Kasumi-1 (cell line): Measurements from ENCODE around the gene GCFC2.
A peak's percentile ranks its signal among the peaks of the same experiment; 100 is the strongest.
"Not testable (repeated sequence)": the region's sequence is repeated elsewhere in the genome, so short reads cannot be mapped to it uniquely, and the experiment has no call there.

Experiments used
- DNase-seq, 2 experiments: peaks; one replicate each; lab custom pipeline; 2025; lab: John Stamatoyannopoulos, UW

The GCFC2 gene

GRCh38 chr2:75710577-75711253 is at the start of gene GCFC2:
TSS of gene GCFC2 (minus strand) at chr2:75710915. CDS start at chr2:75710855, 60 bp downstream.
- DNase-seq = peak; percentile 79 to 85

- DNase-seq = no peak
Observed at GRCh38 chr2:75752828-75753227, 42.1 kb upstream of the GCFC2 start.

DNA sequence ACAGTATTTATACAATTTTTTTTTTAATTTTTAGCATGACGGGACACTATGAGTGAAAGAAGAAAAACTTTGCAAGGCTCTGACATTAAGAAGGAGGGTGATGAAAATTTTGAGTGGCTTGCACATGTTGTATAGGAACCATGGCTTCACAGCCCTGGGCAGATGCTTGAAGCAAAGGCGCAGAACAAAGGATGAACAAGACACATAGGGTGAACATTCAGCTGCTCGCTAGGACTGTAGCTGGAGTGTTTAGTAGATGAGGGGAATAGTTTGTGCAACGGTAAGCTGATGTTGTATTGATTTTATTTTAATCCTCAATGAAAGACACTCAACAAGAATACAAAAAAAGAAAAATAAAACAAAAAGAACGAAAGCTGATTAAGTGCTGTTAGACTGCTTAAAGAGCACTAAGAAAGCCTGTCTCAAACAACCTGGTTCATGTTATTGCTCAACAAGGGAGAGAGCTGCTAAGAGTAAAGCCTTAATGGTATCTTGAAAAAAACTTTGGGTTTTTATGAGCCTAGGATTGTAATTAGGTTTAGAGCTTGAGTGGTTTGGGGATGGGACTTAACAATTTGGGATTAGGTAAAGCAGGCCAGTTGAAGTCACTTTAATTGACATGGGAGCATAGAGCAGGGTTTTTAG is 41.2 kb upstream of the GCFC2 start:
- DNase-seq = no peak

DNA sequence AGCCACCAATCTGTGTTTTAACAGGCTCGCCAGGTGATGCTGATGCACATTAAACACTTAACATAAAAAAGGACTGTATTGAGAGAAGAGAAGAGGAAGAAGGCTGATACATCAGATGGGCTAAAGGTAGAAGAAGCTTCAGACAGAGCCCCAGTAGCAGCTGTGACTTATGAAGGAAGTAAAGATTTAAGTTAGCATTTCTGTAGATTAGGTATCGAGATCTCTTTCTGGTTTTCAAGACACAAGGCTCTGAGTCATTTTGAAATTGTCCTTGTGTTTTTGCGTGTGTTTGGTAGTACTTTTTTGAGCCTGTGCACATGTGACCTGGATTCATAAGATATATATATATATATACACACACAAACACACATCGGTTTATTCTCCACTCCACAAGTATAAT is 40.6 kb upstream of the GCFC2 start:
- no peak for DNase-seq

- DNase-seq = no peak
Observed at GRCh38 chr2:75737961-75738360, 27.2 kb upstream of the GCFC2 start.

DNA sequence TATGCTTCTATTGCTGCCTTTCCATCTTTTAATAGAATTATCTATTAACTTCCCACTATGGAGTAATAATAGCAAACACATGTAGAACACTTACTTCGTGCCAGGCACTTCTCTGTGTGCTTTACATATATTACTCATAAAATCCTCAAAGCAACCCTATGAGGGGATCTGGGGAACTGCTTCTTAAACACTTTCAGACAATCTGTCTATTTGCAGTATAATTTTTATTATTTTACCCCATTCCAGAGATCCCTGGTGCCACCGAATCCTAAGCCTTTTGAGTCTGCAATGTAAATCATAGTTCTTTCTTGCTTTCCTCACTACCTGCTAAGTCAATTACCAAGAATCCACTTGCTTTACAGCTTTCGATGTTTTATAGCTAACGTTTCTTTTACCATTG is 25.6 kb upstream of the GCFC2 start:
- DNase-seq = no peak

DNA sequence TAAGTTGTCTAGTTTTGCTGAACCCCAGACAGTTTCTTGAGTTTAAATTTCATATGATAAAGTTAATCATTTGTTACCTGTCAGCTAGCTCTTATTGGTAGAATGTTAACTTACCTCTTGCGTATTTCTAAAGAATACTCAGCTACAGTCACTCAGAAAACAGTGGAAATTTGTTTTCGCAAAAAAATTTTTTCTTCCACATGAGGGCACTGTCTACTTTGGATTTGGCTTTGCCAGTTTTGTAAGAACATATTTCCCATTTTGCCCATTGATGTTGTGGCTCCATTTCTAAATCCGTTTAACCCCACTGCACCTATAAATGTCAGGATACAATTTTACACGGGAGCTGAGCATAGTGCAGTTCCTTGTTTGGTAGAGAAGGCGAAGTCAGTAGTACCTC is 19.1 kb upstream of the GCFC2 start:
- peak; percentile 25 to 48 for DNase-seq

DNA sequence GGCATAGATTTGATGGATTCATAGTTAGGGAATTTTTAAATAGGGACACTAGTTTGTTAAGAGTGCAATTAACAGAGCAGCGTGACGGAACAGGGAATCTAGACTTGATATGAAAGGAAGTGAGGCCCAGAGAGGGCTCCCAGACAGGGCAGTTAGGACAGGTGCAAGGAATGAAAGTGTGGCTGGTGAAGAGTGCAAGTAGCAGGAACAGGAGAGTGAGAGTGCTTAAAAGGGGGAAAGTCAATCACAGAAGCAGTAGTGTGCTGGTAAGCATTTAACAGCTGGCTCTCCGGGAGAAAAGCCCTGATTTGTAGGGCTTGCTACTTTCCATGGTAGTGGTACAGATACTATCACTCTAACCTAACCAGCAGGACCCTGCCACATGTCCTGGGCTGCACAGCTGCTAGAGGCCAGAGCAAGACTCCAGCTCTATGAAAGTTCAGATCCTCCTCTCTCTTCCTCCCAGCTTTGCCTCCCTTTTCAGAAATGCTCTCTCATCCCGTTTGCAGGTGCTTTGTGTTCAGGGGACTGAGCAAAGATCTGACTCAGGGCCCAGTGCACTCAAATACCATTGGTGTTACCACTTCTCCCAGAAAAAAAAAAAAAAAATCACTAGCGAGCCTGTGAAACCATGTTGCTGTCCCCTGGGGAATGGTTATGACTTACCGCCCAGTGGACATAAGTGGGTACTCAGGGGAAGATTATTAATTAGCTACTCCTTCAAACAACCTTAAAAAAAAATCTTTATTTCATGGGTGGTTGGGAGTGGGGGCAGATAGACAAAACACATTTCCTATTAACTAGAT is 18.1 kb upstream of the GCFC2 start:
- DNase-seq = no peak

DNA sequence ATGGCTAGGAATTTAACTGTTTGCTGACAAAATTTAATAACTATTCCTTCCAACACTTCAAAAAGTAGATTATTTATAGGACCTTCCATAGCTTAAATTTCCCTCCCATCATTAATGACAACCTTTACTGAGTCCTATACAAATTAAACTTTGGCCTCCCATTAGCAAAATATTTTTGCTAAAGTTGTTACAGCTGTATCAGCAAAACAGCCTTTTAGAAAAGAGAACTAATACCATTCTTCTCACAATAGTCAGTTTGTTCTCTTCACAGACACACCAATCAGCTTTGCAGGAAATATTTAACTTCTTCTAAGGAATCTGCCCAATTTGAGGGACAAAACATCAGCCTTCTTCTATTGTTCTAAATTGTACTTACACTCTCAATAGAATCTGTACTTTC is 12.0 kb upstream of the GCFC2 start:
- DNase-seq = no peak

GRCh38 chr2:75720525-75720924 is 9.8 kb upstream of the GCFC2 start:
- no peak for DNase-seq

DNA sequence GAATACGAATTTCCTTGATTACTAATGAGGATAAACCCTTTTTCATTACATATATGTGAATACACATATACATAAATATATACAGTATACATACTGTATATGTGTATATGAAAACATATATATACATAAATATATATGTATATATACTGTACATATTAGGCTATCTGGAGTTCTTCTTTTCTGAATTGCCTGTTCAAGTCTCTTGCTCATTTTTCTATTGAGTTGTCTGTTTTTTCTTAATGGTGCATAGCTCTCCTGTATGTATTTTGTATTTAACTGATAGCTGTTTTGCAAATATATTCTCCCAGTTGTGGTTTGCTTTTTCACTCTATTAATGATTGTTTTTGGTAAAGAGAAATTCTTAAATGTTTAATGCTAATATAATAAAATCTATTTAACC is 8.9 kb upstream of the GCFC2 start:
- no peak for DNase-seq

GRCh38 chr2:75716406-75716805 is 5.7 kb upstream of the GCFC2 start:
- no peak for DNase-seq

DNA sequence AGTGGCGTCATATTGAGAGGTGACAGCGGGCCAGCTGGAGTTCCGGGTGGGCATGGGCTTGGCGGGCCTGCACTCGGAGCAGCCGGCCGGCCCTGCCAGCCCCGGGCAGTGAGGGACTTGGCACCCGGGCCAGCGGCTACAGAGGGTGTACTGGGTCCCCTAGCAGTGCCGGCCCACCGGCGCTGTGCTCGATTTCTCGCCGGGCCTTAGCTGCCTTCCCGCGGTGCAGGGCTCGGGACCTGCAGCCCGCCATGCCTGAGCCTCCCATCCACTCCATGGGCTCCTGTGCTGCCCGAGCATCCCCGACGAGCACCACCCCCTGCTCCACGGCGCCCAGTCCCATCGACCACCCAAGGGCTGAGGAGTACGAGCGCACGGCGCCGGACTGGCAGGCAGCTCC is 875 bp upstream of the GCFC2 start:
- DNase-seq = not testable (repeated sequence)

GRCh38 chr2:75710220-75710576 is 517 bp downstream of the GCFC2 start:
- DNase-seq = peak; percentile 34 to 63

DNA sequence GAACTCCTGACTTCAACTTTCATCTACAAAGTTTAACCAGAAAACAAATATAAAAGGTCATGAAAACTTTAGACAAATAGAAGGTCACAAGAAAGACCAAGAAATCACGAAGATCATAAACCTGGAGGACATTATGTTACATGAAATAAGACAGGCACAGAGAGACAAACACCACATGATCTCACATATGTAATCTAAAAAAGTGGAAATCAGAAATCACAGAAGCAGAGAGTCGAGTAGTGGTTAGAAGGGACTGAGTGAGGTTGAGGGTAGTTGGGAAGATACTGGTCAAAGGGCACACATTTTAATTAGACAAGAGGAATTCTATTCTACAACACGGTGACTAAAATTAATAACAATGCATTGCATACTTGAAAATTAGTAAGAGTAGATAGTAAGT is 1.4 kb downstream of the GCFC2 start:
- DNase-seq = peak in 1 of 2 experiments; percentile 24

- DNase-seq = no peak
Observed at GRCh38 chr2:75707901-75708300, 2.8 kb downstream of the GCFC2 start.

GRCh38 chr2:75705921-75706320 is 4.8 kb downstream of the GCFC2 start:
- DNase-seq = peak in 1 of 2 experiments; percentile 18

DNA sequence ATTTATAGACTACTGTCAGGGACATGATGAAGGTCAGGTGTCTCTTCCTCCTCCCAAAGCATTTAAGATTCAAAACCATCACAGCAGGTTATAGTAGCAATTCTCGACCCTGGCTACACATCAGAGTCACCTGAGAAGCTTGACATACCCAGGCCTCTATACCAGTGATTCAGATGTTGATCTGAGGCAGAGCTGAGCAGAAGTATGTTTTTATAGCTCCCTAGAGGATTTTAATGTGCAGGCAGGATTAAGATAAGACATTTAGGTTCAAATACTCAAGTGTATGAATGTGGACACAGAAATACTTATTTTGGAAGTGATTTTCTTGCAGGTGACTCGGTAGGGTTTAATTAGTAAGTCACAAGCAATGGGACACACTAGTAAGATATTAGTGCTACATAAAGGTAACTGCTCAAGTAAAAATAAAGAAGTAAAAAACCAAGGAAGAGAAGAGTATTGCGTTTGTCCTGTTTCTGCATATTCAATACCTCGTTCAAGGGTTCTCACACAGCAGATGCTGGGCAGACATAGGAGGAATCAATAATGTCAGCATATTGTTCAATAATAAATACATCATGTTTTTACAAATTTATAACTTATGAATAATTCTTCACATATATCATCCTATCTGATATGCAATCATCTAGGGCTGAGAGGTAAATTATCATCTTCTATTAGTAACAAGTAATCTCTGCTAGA is 7.0 kb downstream of the GCFC2 start:
- no peak for DNase-seq

GRCh38 chr2:75702593-75702992 is 8.1 kb downstream of the GCFC2 start:
- no peak for DNase-seq

DNA sequence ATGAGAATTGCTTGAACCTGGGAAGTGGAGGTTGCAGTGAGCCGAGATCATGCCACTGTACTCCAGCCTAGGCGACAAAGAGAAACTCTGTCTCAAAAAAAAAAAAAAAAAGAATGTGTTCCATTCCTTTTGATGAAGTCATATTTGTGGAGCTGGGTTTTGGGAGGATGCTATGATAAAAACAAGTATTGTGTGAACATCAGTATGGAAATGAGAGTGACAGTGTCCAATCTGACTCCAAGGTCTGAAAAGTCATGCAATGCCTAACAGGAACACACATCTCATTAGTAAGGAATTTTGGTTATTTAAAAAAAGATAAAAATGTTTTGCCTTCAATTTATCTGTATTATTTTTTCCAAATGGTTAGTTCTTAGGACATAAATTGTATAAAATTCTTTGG is 11.8 kb downstream of the GCFC2 start:
- no peak for DNase-seq

- DNase-seq = no peak
Observed at GRCh38 chr2:75688196-75688595, 22.5 kb downstream of the GCFC2 start.

DNA sequence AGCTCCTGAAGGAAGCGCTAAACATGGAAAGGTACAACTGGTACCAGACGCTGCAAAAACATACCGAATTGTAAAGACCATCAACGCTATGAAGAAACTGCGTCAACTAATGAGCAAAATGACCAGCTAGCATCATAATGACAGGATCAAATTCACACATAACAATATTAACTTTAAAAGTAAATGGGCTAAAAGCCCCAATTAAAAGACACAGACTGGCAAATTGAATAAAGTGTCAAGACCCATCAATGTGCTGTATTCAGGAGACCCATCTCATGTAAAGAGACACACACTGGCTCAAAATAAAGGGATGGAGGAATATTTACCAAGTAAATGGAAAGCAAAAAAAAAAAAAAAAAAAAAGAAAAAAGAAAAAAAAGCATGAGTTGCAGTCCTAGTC is 27.3 kb downstream of the GCFC2 start:
- not testable (repeated sequence) for DNase-seq

GRCh38 chr2:75680402-75680801 is 30.3 kb downstream of the GCFC2 start:
- DNase-seq = no peak
